Skin epidermis (tissue), 12 donors: ENCODE measurements around the gene KMT2D.

Source experiments
- H3K27ac ChIP-seq, 21 experiments: fragments of 200-600 bp; sonication (generic) in 11 of 21; one replicate each; pipeline ENCODE4 v1.5.0; 2020; ENCODE audit warnings: mild to moderate bottlenecking in 3 of 21, inconsistent platforms in 2 of 21, moderate library complexity in 2 of 21
- H3K4me3 ChIP-seq, 7 experiments: fragments of 200-600 bp; sonication (generic) in 2 of 7; one replicate each; pipeline ENCODE4 v1.5.0; 2020; ENCODE audit warnings: inconsistent platforms in 2 of 7, mild to moderate bottlenecking in 2 of 7, moderate library complexity in 1 of 7

The KMT2D gene

GRCh38 chr12:49055978-49056754 is 4.4 kb downstream of the KMT2D start:
- peak overlapping the region in 1 of 7 experiments; percentile 97 for H3K4me3 ChIP-seq
- peak overlapping the region in 10 of 21 experiments; percentile 5 to 100 (median 52) for H3K27ac ChIP-seq

GRCh38 chr12:49055092-49055491 is 5.5 kb downstream of the KMT2D start:
- Histone ChIP-seq H3K27ac (no peak overlapping the region), H3K4me3 (no peak overlapping the region)

GRCh38 chr12:49054524-49054923 is 6.1 kb downstream of the KMT2D start:
- H3K27ac ChIP-seq = no peak overlapping the region
- no peak overlapping the region for H3K4me3 ChIP-seq

GRCh38 chr12:49054096-49054495 is 6.5 kb downstream of the KMT2D start:
- H3K4me3 ChIP-seq = no peak overlapping the region

GRCh38 chr12:49052451-49053208 is 8.0 kb downstream of the KMT2D start:
- H3K27ac ChIP-seq = no peak overlapping the region
- no peak overlapping the region for H3K4me3 ChIP-seq

More at GRCh38 chr12:49054096-49054495, 6.5 kb downstream of the KMT2D start:
- H3K27ac ChIP-seq = no peak overlapping the region

GRCh38 chr12:49051777-49052438 is 8.7 kb downstream of the KMT2D start:
- H3K27ac ChIP-seq = no peak overlapping the region

GRCh38 chr12:49051373-49051764 is 9.2 kb downstream of the KMT2D start:
- no peak overlapping the region for H3K4me3 ChIP-seq

More at GRCh38 chr12:49051777-49052438, 8.7 kb downstream of the KMT2D start:
- no peak overlapping the region for H3K4me3 ChIP-seq

GRCh38 chr12:49050507-49051372 is 9.9 kb downstream of the KMT2D start:
- Histone ChIP-seq H3K4me3 (no peak overlapping the region), H3K27ac (no peak overlapping the region)

More at GRCh38 chr12:49051373-49051764, 9.2 kb downstream of the KMT2D start:
- H3K27ac ChIP-seq = no peak overlapping the region

- H3K27ac ChIP-seq = peak overlapping the region in 1 of 21 experiments; percentile 5
Measured at GRCh38 chr12:49049566-49050224, 10.9 kb downstream of the KMT2D start.

GRCh38 chr12:49048953-49049352 is 11.6 kb downstream of the KMT2D start:
- Histone ChIP-seq H3K4me3 (no peak overlapping the region), H3K27ac (no peak overlapping the region)

More at GRCh38 chr12:49049566-49050224, 10.9 kb downstream of the KMT2D start:
- no peak overlapping the region for H3K4me3 ChIP-seq

GRCh38 chr12:49046129-49046895 is 14.3 kb downstream of the KMT2D start:
- H3K4me3 ChIP-seq = no peak overlapping the region
- H3K27ac ChIP-seq = no peak overlapping the region

- H3K27ac ChIP-seq = no peak overlapping the region
- no peak overlapping the region for H3K4me3 ChIP-seq
Measured at GRCh38 chr12:49044660-49045059, 15.9 kb downstream of the KMT2D start.

- Histone ChIP-seq H3K27ac (no peak overlapping the region), H3K4me3 (no peak overlapping the region)
Measured at GRCh38 chr12:49043856-49044258, 16.7 kb downstream of the KMT2D start.

- Histone ChIP-seq H3K27ac (no peak overlapping the region), H3K4me3 (no peak overlapping the region)
Measured at GRCh38 chr12:49043241-49043640, 17.4 kb downstream of the KMT2D start.

- no peak overlapping the region for H3K4me3 ChIP-seq
- no peak overlapping the region for H3K27ac ChIP-seq
Measured at GRCh38 chr12:49041881-49042484, 18.6 kb downstream of the KMT2D start.

- Histone ChIP-seq H3K4me3 (no peak overlapping the region), H3K27ac (no peak overlapping the region)
Measured at GRCh38 chr12:49041036-49041880, 19.3 kb downstream of the KMT2D start.

- no peak overlapping the region for H3K4me3 ChIP-seq
- no peak overlapping the region for H3K27ac ChIP-seq
Measured at GRCh38 chr12:49040364-49040855, 20.2 kb downstream of the KMT2D start.
